ENCODE results near the gene ARHGAP25.
A peak's percentile ranks its signal among the peaks of the same experiment; 100 is the strongest.

The ARHGAP25 gene

DNA sequence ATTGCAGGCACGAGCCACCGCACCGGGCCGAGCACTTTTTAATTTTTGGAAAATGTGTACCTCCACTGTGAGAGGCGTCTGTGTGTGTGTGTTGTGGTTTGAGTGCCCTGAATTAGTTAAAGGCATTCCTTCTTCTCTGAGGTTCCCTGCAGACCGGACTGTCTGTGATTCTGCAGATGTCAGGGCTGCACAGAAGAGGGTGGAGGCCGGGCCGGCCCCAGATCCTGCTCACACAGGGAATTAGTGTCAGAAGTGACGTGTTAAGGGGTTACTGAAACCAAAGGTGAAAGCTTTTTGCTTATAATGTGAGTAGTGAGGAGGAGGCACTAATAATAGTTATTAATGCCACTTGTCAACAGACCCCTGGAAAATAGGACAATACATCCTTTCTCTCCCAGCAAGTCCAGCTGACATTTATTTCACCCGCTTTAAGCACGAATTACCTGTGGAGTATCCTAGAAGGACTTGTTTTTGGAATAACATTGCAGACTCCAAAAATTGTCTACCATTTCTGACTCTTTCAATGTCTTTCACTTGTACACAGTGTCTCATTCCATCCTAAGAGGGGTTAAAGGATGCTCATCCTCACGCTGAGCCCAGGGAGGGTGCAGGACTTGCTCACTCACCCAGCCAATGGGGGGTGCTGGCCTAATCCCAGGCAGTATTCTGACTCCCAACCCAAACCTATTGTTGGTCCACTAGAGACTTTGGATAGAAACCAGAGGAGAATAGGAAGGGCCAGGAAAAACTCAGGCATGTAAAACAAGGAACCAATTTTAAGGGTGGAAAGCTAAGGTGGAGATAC is 16.2 kb downstream of the ARHGAP25 start:
- Histone ChIP-seq H3K36me3 (peaks cover 37 to 87% (median 59%) of the 10 kb centered on the region in 11 experiments), H3K9me3 (replicated peaks in 1 of 11) (peaks cover 0 to 27% (median 16%) of the 10 kb centered on the region in 11 experiments; a peak in 19 of 22 replicates), H3K4me3 (no peak overlapping the region), H4K20me1 (peaks cover 0 to 57% (median 20%) of the 10 kb centered on the region in 11 experiments; a peak in 10 of 22 replicates), H3K4me1 (peaks cover 63 to 100% (median 80%) of the 10 kb centered on the region in 10 experiments), H3K4me2 (peak overlapping the region; percentile 32 to 70 (median 48); a peak in 21 of 22 replicates), H3K27me3 (no peaks in the 10 kb centered on the region), H3K27ac (peak overlapping the region in 9 of 11 experiments; percentile 20 to 59 (median 53); a peak in 16 of 22 replicates), H3K9ac (peak overlapping the region in 9 of 11 experiments; percentile 1 to 45 (median 33); a peak in 10 of 22 replicates)
- TF ChIP-seq Cebpa-rat (IDR thresholded peaks at IDR 0.05) = no peak

DNA sequence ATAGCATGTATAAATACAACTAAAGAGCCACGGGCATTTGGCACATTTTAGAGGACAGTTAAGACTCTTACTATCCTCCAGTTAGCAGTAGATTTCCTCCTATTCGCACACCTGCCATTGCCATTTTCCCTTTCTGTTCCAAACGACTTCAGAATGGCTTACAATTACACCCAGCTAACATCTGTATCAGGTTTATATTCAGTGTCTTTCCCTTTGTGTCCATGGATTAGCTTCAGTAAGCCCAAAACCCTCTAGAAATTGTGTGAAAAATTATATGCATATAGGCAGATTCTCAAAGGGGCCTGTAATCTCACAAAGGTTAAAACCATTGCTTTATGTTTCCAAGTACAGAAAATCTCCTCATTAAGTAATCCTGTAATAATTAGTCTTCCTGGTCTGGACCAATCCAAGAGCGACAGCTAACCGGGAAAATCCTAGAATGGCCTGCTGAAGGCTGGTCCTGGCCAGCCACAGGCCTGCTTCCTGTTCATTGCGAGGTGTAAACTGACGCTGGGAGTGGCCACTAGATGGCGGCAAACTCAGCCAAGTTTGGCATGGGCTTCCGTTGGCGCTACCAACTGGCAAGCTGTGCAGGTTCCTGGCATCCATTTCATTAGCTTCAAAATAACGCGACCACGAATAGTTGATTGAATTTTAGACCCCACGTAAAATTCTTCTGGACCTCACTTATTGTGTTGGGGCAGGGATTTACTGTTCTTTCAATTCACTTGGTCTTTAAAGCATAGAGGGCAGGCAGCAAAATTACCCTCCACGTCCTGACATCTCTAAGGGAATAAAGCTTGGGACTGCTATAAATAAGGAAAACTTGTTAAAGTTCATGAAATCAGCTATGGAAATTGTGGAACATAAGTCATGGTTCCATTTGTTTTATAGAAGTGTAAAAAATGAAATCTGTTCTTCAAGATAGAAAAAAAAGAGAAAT is 17.1 kb downstream of the ARHGAP25 start:
- no peaks in the 10 kb centered on the region for H3K27me3 ChIP-seq
- H4K20me1 ChIP-seq = peaks cover 0 to 49% (median 20%) of the 10 kb centered on the region in 11 experiments; a peak in 10 of 22 replicates
- peak overlapping the region in 10 of 11 experiments; percentile 0 to 45 (median 30); a peak in 12 of 22 replicates for H3K9ac ChIP-seq
- peaks cover 37 to 87% (median 59%) of the 10 kb centered on the region in 11 experiments for H3K36me3 ChIP-seq
- peak overlapping the region; percentile 32 to 70 (median 48) for H3K4me2 ChIP-seq
- H3K27ac ChIP-seq = peak overlapping the region in 10 of 11 experiments; percentile 12 to 59 (median 52); a peak in 17 of 22 replicates
- no peak overlapping the region for H3K4me3 ChIP-seq
- TF ChIP-seq Cebpa-rat (IDR thresholded peaks at IDR 0.05) = no peak
- peaks cover 8 to 35% (median 24%) of the 10 kb centered on the region in 11 experiments; a peak in 20 of 22 replicates for H3K9me3 ChIP-seq (replicated peaks in 1 of 11)
- H3K4me1 ChIP-seq = peaks cover 62 to 97% (median 72%) of the 10 kb centered on the region in 10 experiments

DNA sequence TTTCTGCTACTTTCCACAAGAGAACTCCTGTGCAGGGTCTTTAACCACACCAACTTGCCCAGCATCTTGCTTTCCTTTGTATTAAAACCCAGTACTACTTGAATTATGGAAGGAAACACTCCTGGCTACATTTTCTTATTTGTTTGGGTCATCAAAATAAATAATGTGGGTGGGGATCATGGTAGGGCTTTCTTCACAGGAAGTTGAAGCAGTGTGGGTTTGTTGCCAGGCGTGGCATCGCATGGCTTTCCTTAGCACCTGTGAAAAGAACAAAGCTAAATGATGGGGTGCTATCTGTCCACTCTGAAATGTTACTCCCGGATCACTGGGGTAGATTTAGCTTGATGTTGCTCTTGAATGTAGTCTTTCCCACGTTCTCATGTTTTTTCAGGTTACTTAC is 18.7 kb downstream of the ARHGAP25 start:
- no peak overlapping the region for H3K9ac ChIP-seq
- H3K27ac ChIP-seq = peak overlapping the region in 8 of 11 experiments; percentile 0 to 59 (median 34); a peak in 11 of 22 replicates
- peaks cover 45 to 89% (median 71%) of the 10 kb centered on the region in 11 experiments for H3K36me3 ChIP-seq
- H3K9me3 ChIP-seq (replicated peaks in 1 of 11) = peaks cover 18 to 51% (median 40%) of the 10 kb centered on the region in 11 experiments; a peak in 20 of 22 replicates
- no peaks in the 10 kb centered on the region for H3K27me3 ChIP-seq
- peaks cover 46 to 81% (median 55%) of the 10 kb centered on the region in 10 experiments for H3K4me1 ChIP-seq
- no peak for TF ChIP-seq Cebpa-rat (IDR thresholded peaks at IDR 0.05)
- H4K20me1 ChIP-seq = peaks cover 0 to 33% (median 12%) of the 10 kb centered on the region in 11 experiments; a peak in 10 of 22 replicates
- no peak overlapping the region for H3K4me3 ChIP-seq
- H3K4me2 ChIP-seq = peak overlapping the region; percentile 4 to 70 (median 37); a peak in 17 of 22 replicates

DNA sequence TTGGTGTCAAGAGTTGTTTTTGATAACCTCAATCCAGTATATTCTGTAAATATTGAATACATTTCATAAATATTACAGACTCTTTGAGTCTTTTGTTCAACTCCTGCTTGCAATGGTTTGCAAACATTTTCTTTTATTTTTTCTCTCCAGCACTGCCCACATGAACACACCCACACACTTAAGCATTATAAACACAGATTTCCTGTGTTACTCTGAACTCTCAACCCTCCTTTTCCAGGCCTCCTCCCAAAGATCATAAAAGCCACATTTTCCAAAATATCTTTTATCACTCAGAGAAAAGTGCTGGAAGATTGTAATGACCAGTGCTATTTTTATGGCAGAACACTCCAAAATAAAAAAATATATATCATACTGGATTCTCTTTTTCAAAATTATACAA is 20.5 kb downstream of the ARHGAP25 start:
- peaks cover 34 to 72% (median 39%) of the 10 kb centered on the region in 10 experiments for H3K4me1 ChIP-seq
- H4K20me1 ChIP-seq = peaks cover 0 to 16% (median 0%) of the 10 kb centered on the region in 11 experiments; a peak in 9 of 22 replicates
- H3K27ac ChIP-seq = peak overlapping the region in 2 of 11 experiments; percentile 12 to 16; a peak in 1 of 22 replicates
- peak overlapping the region in 4 of 11 experiments; percentile 2 to 67 (median 60); a peak in 7 of 22 replicates for H3K4me2 ChIP-seq
- H3K9me3 ChIP-seq (replicated peaks in 1 of 11) = peaks cover 18 to 57% (median 43%) of the 10 kb centered on the region in 11 experiments; a peak in 20 of 22 replicates
- peaks cover 45 to 93% (median 78%) of the 10 kb centered on the region in 11 experiments for H3K36me3 ChIP-seq
- H3K9ac ChIP-seq = peak overlapping the region in 2 of 11 experiments; percentile 6 to 47; a peak in 2 of 22 replicates
- no peak for TF ChIP-seq Cebpa-rat (IDR thresholded peaks at IDR 0.05)
- no peaks in the 10 kb centered on the region for H3K27me3 ChIP-seq
- no peak overlapping the region for H3K4me3 ChIP-seq

DNA sequence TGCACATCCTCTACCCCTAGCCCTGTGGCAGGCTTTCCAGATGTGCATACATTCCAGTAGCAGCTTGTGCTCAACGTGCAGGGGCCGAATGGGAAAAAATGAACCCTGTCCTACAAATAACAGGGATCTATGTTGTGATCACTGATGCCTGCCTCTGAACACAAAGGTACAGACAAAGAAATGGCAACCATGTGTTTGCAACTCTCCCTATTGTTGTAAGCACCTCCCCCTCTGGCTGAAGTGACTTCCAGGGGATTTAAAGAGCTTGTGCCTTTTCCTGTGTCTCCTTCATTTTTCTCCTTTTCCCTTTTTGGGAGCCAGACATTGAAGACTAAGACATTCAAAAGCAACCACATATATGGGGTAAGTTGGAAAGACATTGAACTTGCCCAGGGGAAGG is 21.6 kb downstream of the ARHGAP25 start:
- H3K4me3 ChIP-seq = peak overlapping the region in 1 of 10 experiments; percentile 22; a peak in 1 of 20 replicates
- H3K27ac ChIP-seq = no peak overlapping the region
- peaks cover 18 to 59% (median 43%) of the 10 kb centered on the region in 11 experiments; a peak in 20 of 22 replicates for H3K9me3 ChIP-seq (replicated peaks in 1 of 11)
- H3K27me3 ChIP-seq = no peaks in the 10 kb centered on the region
- no peak overlapping the region for H3K9ac ChIP-seq
- H3K4me1 ChIP-seq = peaks cover 24 to 71% (median 33%) of the 10 kb centered on the region in 10 experiments
- H3K36me3 ChIP-seq = peaks cover 36 to 88% (median 71%) of the 10 kb centered on the region in 11 experiments
- no peak for TF ChIP-seq Cebpa-rat (IDR thresholded peaks at IDR 0.05)
- H3K4me2 ChIP-seq = no peak overlapping the region
- peaks cover 0 to 5% (median 0%) of the 10 kb centered on the region in 11 experiments; a peak in 7 of 22 replicates for H4K20me1 ChIP-seq

DNA sequence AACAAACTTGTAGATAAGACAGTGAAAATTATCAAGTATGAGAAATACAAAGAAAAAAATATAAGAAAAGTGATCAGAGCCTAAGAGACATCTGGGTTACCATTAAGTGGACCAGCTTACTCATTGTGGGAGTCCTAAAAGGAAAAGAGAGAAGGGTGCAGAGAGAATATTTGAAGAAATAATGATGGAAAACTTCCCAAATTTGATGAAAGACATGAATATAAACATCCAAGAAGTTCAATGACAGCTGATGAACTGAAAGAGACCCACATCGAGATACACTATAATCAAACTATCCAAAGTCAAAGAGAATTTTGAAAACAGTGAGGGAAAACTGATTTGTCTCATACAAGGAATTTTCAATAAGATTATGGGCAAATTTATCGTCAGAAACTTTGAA is 22.5 kb downstream of the ARHGAP25 start:
- H3K4me2 ChIP-seq = no peak overlapping the region
- H3K4me1 ChIP-seq = peaks cover 23 to 72% (median 33%) of the 10 kb centered on the region in 10 experiments
- H3K36me3 ChIP-seq = peaks cover 34 to 86% (median 68%) of the 10 kb centered on the region in 11 experiments; a peak in 21 of 22 replicates
- H3K27me3 ChIP-seq = no peaks in the 10 kb centered on the region
- TF ChIP-seq Cebpa-rat (IDR thresholded peaks at IDR 0.05) = no peak
- peaks cover 0 to 2% (median 0%) of the 10 kb centered on the region in 11 experiments; a peak in 2 of 22 replicates for H4K20me1 ChIP-seq
- no peak overlapping the region for H3K9ac ChIP-seq
- no peak overlapping the region for H3K27ac ChIP-seq
- no peak overlapping the region for H3K4me3 ChIP-seq
- peaks cover 18 to 59% (median 43%) of the 10 kb centered on the region in 11 experiments; a peak in 20 of 22 replicates for H3K9me3 ChIP-seq (replicated peaks in 1 of 11)

DNA sequence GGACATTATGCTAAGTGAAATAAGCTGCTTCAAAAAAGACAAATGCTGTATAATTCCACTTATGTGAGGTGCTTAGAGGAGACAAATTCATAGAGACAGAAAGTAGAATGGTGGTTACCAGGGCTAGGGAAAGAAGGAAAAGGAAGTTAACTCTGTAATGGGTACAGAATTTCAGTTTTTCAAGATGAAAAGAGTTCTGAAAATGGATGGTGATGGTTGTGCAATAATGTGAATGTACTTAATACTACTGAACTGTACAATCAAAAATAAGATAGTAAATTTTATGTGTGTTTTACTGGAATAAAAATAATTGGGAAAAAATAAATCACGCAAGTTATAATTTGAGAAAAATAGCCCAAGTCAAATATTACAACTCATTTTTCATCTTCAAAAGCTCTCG is 27.5 kb downstream of the ARHGAP25 start:
- Histone ChIP-seq H4K20me1 (peaks cover 0 to 5% (median 0%) of the 10 kb centered on the region in 11 experiments; a peak in 2 of 22 replicates), H3K4me2 (peak overlapping the region; percentile 69 to 99 (median 96)), H3K4me3 (no peak overlapping the region; a peak in 1 of 20 replicates), H3K4me1 (peaks cover 58 to 78% (median 64%) of the 10 kb centered on the region in 10 experiments), H3K9ac (peak overlapping the region; percentile 1 to 82 (median 45); a peak in 16 of 22 replicates), H3K9me3 (replicated peaks in 1 of 11) (peaks cover 6 to 22% (median 12%) of the 10 kb centered on the region in 11 experiments; a peak in 19 of 22 replicates), H3K36me3 (peaks cover 4 to 35% (median 22%) of the 10 kb centered on the region in 11 experiments; a peak in 20 of 22 replicates), H3K27ac (peak overlapping the region; percentile 65 to 97 (median 89)), H3K27me3 (no peaks in the 10 kb centered on the region)
- TF ChIP-seq Cebpa-rat (IDR thresholded peaks at IDR 0.05) = peak in 7 of 11 experiments; percentile 75 to 94 (median 89); a peak in 13 of 22 replicates
